Keratinocyte (primary cell): ENCODE data around the gene UBE2E1.

Experiments used
- CTCF ChIP-seq, 3 experiments: IDR thresholded peaks in 1 of 3; conservative IDR thresholded peaks in 1 of 3; optimal IDR thresholded peaks in 1 of 3; 2 replicates in 2 of 3; 3 replicates in 1 of 3; pipeline versions ENCODE3 to v1.5.1; 2011; ENCODE audit warnings: low read length in 3 of 3, mild to moderate bottlenecking in 3 of 3, moderate library complexity in 2 of 3, control low read depth in 1 of 3, inconsistent platforms in 1 of 3; ENCODE audit not compliant: insufficient read depth in 2 of 3; ENCODE audit errors: extremely low read depth in 1 of 3
- EZH2 ChIP-seq: IDR thresholded peaks from one replicate; pipeline ENCODE4 v1.6.1; 2012; ENCODE audit warnings: inconsistent platforms, mild to moderate bottlenecking, low read length, moderate library complexity

- no peak for TF ChIP-seq CTCF (optimal IDR thresholded peaks at IDR 0.05 in 1 of 3, IDR thresholded peaks at IDR 0.05 in 1 of 3, conservative IDR thresholded peaks at IDR 0.05 in 1 of 3; ENCODE audit: extremely low read depth in 1 of 3, insufficient read depth in 2 of 3, low read length in 3 of 3)
- TF ChIP-seq EZH2, result no peak
Measured at GRCh38 chr3:23795096-23795495, 10.7 kb upstream of the UBE2E1 start.
